Measurements from ENCODE around the gene GPR176. TPM values are rescaled to one million over a fixed set of nuclear protein-coding genes. Genes with fewer than 3 reads are reported as not detected.
A peak's percentile ranks its signal among the peaks of the same experiment; 100 is the strongest.

Gene GPR176
- total RNA-seq, 1 donor from 2014 or later, result 21.1 TPM

DNA sequence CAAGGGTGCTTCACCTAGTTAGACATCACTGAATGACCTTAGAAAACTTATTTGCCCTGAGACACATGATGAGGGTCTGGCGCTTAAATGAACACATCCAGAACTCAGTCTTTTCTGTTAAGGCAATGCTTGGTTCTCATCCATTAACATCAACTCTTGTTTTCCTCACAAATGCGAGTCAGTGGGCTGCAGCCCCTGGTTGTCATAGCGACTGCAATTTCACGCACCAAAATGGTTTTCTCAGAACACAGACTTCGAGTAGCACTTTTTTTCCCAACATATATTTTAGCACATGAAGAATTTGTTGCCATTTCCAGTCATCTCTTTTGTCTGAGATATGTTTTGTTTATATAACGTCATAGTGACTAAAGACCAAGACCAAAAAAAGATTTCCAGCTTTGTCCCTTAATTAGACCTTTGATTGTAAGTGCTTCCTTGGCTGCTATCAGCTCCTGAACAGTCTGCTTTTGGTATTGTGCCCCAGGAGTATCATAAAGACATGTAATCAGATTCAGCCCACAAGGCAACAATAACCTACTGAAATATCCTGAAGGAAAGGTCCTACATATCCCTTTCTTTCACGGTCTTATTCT is 68.5 kb downstream of the GPR176 start:
- Mint-ChIP-seq H3K9me3 (ENCODE audit: unreplicated experiment) (no peaks in the 10 kb centered on the region), H3K4me1 (ENCODE audit: unreplicated experiment) (peaks cover 22% of the 10 kb centered on the region), H3K4me3 (ENCODE audit: unreplicated experiment) (no peak overlapping the region), H3K27me3 (ENCODE audit: unreplicated experiment) (no peaks in the 10 kb centered on the region), H3K36me3 (ENCODE audit: unreplicated experiment) (no peaks in the 10 kb centered on the region), H3K27ac (ENCODE audit: unreplicated experiment) (peak overlapping the region; percentile 72)
- no peak for DNase-seq (ENCODE audit: extremely low spot score, unreplicated experiment)
- TF ChIP-seq, protein P1, sequence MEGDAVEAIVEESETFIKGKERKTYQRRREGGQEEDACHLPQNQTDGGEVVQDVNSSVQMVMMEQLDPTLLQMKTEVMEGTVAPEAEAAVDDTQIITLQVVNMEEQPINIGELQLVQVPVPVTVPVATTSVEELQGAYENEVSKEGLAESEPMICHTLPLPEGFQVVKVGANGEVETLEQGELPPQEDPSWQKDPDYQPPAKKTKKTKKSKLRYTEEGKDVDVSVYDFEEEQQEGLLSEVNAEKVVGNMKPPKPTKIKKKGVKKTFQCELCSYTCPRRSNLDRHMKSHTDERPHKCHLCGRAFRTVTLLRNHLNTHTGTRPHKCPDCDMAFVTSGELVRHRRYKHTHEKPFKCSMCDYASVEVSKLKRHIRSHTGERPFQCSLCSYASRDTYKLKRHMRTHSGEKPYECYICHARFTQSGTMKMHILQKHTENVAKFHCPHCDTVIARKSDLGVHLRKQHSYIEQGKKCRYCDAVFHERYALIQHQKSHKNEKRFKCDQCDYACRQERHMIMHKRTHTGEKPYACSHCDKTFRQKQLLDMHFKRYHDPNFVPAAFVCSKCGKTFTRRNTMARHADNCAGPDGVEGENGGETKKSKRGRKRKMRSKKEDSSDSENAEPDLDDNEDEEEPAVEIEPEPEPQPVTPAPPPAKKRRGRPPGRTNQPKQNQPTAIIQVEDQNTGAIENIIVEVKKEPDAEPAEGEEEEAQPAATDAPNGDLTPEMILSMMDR (IDR thresholded peaks at IDR 0.05), result no peak

DNA sequence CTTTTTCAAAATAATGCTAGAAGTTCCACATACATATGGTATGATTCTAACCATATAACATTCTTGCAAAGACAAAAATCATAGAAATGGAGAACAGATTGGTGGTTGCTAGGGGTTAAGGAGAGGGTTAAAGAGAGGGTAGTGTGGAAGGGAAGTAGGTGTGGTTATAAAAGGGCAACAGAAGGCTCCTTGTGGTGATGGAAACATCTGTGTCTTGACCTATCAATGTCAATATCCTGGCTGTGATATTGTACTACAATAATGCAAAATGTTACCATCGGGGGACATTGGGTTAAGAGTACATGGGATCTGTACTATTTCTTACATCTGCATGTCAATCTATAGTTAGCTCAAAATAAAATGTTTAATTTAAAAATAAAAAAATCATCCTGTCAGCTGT is 69.6 kb downstream of the GPR176 start:
- peaks cover 22% of the 10 kb centered on the region for H3K4me1 Mint-ChIP-seq (ENCODE audit: unreplicated experiment)

DNA sequence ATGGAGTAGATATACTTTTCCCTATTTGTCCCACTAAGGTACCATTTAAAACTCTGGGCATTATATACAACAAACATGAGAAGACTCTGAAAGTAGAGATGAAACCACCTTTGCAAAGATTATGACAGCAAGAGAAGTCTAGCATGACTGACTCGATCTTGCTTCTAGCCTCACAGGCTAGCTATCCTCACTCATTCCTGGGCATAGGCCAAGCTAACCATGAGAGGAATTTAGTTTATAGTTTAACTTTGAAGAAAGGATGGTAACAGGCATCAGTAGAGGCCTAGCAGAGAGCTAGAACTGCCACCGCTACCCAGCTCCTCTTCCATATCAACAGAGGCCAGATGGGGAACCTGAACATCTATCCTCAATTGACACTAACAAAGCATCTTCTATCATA is 74.0 kb downstream of the GPR176 start:
- Mint-ChIP-seq H3K36me3 (ENCODE audit: unreplicated experiment) (peaks cover 3% of the 10 kb centered on the region), H3K27ac (ENCODE audit: unreplicated experiment) (no peak overlapping the region), H3K4me3 (ENCODE audit: unreplicated experiment) (no peak overlapping the region), H3K27me3 (ENCODE audit: unreplicated experiment) (no peaks in the 10 kb centered on the region), H3K9me3 (ENCODE audit: unreplicated experiment) (no peaks in the 10 kb centered on the region), H3K4me1 (ENCODE audit: unreplicated experiment) (peaks cover 9% of the 10 kb centered on the region)
- no peak for DNase-seq (ENCODE audit: extremely low spot score, unreplicated experiment)
- TF ChIP-seq, protein P1 (IDR thresholded peaks at IDR 0.05), result no peak

More for the DNA sequence above, 69.6 kb downstream of the GPR176 start:
- Mint-ChIP-seq H3K27ac (ENCODE audit: unreplicated experiment) (no peak overlapping the region), H3K27me3 (ENCODE audit: unreplicated experiment) (no peaks in the 10 kb centered on the region), H3K4me3 (ENCODE audit: unreplicated experiment) (no peak overlapping the region), H3K9me3 (ENCODE audit: unreplicated experiment) (no peaks in the 10 kb centered on the region), H3K36me3 (ENCODE audit: unreplicated experiment) (no peaks in the 10 kb centered on the region)
- TF ChIP-seq, protein P1 (IDR thresholded peaks at IDR 0.05), result no peak
- DNase-seq (ENCODE audit: extremely low spot score, unreplicated experiment), result no peak

GRCh38 chr15:39845582-39845981 is 74.5 kb downstream of the GPR176 start:
- Mint-ChIP-seq H3K9me3 (ENCODE audit: unreplicated experiment) (no peaks in the 10 kb centered on the region), H3K27ac (ENCODE audit: unreplicated experiment) (no peak overlapping the region), H3K4me3 (ENCODE audit: unreplicated experiment) (no peak overlapping the region), H3K27me3 (ENCODE audit: unreplicated experiment) (no peaks in the 10 kb centered on the region), H3K4me1 (ENCODE audit: unreplicated experiment) (peaks cover 7% of the 10 kb centered on the region), H3K36me3 (ENCODE audit: unreplicated experiment) (peaks cover 3% of the 10 kb centered on the region)
- no peak for DNase-seq (ENCODE audit: extremely low spot score, unreplicated experiment)
- TF ChIP-seq, protein P1 (IDR thresholded peaks at IDR 0.05), result no peak

DNA sequence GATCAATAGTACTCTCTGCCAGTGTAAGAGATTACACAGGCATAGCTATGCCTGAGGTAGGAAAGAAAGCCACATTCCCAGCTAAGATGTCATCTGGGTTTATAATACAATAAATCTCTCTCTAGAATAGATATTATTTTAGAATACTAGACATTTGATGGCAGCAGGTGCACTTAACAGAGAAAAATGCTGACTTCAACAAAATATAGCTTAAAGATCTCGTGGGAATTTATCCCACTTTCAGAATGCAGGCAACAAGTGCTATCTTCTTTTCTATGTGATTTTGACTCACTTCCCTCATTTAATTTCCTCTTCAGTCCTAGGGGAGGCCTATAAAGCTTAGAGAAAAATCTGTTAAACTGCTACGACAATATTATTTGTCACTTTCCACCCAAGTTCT is 76.5 kb downstream of the GPR176 start:
- Mint-ChIP-seq H3K4me1 (ENCODE audit: unreplicated experiment) (no peaks in the 10 kb centered on the region), H3K36me3 (ENCODE audit: unreplicated experiment) (peaks cover 3% of the 10 kb centered on the region)

More for the DNA sequence above, 76.5 kb downstream of the GPR176 start:
- Mint-ChIP-seq H3K9me3 (ENCODE audit: unreplicated experiment) (peaks cover 3% of the 10 kb centered on the region), H3K27me3 (ENCODE audit: unreplicated experiment) (no peaks in the 10 kb centered on the region), H3K27ac (ENCODE audit: unreplicated experiment) (no peak overlapping the region), H3K4me3 (ENCODE audit: unreplicated experiment) (no peak overlapping the region)
- TF ChIP-seq, protein P1 (IDR thresholded peaks at IDR 0.05), result no peak
- no peak for DNase-seq (ENCODE audit: extremely low spot score, unreplicated experiment)
